ENCODE measurements around the gene ARFRP1.

Gene ARFRP1

GRCh38 chr20:63690898-63691710 lies 16.7 kb downstream of the ARFRP1 start:
- no peak for DNase-seq (ENCODE audit: low read depth in 2 of 2)

GRCh38 chr20:63690003-63690897 lies 17.5 kb downstream of the ARFRP1 start:
- no peak for DNase-seq (ENCODE audit: low read depth in 2 of 2)

GRCh38 chr20:63689046-63690002 lies 18.5 kb downstream of the ARFRP1 start:
- DNase-seq (ENCODE audit: low read depth in 2 of 2) = no peak

- no peak for DNase-seq (ENCODE audit: low read depth in 2 of 2)
Measured at GRCh38 chr20:63688228-63689045, 19.3 kb downstream of the ARFRP1 start.

DNA sequence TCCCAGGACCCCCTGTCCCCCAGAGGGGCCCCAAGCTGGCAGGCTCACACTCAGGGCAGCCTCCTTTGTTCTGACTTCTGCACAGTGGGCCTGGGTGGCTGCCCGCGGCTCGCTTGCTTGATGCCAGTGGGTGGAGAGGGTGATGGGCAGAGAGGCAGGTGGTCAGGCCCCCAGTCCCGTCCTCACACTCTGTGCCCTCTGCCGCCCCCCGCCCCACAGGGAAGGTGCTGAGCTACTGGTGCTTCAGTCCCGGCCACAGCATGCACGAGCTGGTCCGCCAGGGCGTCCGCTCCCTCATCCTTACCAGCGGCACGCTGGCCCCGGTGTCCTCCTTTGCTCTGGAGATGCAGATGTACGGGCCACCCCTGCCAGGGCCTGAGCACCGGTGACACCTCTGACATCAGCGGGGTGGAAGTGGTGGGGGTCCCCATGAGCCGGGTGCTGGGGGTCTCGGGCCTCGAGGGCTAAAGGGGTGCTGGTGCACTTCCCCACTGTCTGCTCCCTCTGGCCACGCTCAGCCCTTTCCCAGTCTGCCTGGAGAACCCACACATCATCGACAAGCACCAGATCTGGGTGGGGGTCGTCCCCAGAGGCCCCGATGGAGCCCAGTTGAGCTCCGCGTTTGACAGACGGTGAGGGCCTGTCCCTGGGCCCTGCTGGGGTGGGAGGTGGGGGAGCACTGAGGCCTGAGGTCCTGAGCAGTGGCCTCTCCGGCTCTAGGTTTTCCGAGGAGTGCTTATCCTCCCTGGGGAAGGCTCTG lies 20.2 kb downstream of the ARFRP1 start:
- DNase-seq (ENCODE audit: low read depth in 2 of 2) = no peak

GRCh38 chr20:63686492-63687321 lies 21.1 kb downstream of the ARFRP1 start:
- DNase-seq (ENCODE audit: low read depth in 2 of 2) = peak in 1 of 2 donors; percentile 41

- DNase-seq (ENCODE audit: low read depth in 2 of 2) = no peak
Measured at GRCh38 chr20:63686094-63686491, 21.7 kb downstream of the ARFRP1 start.

DNA sequence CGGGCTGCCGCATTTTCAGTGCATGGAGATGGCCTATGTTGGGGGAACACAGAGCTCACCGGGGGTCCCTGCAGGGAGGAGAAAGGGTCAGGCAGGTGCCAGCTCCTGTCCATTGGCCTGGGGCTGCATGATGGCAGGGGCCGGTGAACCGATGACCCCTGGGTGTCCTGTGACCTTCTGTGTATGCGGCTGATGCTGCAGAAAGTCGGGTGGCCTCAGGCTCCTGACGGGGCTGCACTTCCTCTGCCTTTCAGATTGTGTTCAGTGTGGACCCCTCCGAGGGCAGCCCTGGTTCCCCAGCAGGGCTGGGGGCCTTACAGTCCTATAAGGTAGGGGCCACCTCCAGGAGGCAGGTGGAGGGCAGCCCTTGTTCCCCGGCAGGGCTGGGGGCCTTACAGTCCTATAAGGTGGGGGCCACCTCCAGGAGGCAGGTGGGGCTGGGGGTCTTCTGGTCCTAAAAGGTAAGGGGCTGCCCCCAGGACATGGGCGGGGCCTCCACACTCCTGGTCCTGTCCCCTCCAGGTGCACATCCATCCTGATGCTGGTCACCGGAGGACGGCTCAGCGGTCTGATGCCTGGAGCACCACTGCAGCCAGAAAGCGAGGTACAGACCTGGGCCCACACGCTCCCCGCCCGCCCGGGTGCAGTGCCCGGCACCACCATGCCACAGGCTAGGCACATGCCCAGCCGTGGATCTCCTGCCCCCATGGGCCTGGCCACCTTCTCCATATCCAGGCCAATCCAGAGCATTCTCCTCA lies 22.3 kb downstream of the ARFRP1 start:
- DNase-seq (ENCODE audit: low read depth in 2 of 2) = no peak

DNA sequence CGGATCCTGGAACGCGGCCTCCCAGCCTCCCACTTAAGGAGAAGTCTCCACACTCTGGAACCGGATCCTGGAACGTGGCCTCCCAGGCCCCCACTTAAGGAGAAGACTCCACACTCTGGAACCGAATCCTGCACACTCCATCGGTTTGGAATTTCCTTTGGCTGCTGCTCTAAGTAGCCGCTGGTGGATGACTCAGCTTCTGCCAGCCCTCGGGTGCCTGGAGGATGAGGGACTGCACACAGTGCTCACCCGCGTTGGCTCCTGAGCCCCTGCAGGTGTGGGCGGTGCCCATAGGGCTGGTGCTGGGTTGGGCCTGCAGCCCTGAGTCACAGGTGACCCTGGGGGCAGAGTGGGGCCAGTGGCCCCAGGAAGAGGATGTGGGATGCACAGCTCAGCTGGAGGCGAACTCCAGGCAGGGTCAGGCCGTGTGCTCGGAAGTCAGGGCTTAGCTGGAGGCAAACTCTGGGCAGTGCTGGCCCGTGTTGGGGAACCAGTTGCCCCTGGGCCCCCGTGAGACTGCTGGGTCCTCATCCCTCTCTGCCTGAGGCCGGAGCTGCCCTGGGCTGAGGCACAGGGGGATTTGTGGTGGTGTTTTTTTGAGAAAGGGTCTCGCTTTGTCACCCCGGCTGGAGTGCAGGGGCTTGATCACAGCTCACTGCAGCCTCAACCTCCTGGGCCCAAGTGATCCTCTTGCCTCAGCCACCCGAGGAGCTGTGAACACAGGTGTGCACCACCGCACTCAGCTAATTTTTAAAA lies 25.2 kb downstream of the ARFRP1 start:
- DNase-seq (ENCODE audit: low read depth in 2 of 2) = no peak

DNA sequence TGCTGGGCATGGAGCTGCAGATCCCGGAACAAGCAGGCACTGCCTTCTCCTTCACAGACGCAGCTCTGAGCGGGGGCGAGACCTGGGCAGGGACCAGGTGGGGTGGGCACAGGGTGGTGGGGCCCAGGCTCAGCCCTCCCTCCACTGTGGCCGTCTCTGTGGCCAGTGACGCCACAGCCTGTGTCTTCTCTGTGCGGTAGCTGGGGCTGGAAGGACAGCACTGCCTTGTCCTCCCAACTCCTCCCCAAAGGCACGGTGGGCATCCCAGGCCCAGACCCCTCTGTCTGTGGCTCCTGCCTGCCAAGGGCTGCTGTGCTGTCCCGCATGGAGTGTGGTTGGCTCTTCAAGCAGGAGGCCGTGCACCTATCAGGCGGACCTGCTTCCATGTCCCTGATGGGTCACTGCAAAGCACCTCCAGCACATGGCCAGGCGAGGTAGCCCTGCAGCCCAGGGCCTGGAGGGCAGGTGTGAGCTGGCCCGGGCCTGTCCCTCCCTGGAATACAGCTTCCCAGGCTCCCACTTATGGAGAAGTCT lies 26.1 kb downstream of the ARFRP1 start:
- no peak for DNase-seq (ENCODE audit: low read depth in 2 of 2)

DNA sequence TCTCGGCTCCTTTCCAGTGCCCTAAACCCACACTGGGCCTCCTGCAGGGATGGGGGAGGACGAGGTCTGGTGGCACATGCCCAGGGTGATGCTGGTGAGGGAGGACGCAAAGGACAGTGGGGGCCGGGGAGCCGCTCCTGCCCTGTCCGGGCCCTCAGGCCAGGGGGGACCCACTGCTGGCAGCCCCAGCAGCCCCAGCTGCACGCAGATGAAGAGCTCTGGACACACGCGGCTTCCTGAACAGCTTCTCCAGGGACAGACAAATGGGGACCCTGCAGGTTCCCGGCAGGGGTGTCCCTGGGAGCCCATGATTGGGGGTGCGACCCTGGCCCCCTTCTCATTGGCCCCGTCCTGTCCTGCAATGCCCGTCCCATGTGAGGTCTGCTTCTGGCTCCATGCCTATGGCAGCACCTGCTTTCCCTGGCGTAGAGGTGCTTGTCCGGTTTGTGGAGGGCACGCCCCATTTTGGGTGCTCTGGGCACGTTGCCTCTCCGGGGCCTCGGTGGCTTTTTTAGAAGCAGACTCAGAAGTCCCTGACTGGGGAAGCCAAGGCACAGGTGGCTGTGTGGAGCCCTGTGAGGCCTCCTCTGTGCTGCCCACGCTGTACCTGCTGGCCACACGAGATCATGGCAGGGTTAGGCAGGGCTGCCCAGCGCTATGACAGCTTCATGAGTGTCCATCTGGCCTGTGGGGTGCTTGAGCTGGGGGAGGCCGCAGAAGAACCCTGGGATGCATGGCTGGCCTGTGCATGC lies 26.7 kb downstream of the ARFRP1 start:
- DNase-seq (ENCODE audit: low read depth in 2 of 2) = no peak

GRCh38 chr20:63680427-63680826 lies 27.3 kb downstream of the ARFRP1 start:
- no peak for DNase-seq (ENCODE audit: low read depth in 2 of 2)

DNA sequence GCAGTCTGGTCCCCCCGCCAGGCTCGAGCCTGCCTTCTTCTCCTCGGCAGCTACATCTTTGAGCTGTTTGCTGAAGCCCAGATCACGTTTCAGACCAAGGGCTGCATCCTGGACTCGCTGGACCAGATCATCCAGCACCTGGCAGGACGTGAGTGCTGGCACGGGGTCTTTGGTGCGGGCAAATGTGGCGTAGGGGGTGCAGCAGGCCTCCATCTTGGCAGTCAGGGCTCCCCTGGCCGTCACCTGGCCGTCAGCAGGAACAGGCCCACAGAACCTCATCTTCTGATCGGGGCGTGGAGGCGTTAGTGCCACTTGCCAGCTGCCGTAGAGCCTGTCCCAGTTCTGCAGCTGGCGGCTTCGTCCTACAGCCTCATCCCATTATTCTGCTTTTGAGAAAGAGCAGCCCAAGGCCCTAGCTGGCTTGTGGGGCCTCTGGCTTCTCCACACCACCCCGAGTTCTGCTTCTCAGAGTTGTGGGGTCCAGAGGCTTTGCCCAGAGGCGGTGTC lies 27.9 kb downstream of the ARFRP1 start:
- DNase-seq (ENCODE audit: low read depth in 2 of 2) = no peak

GRCh38 chr20:63678667-63679465 lies 28.9 kb downstream of the ARFRP1 start:
- no peak for DNase-seq (ENCODE audit: low read depth in 2 of 2)

- no peak for DNase-seq (ENCODE audit: low read depth in 2 of 2)
Measured at GRCh38 chr20:63678071-63678470, 29.7 kb downstream of the ARFRP1 start.
